Endodermal cell (in vitro differentiated cells): Measurements from ENCODE around the gene PLD5. TPM values are rescaled to one million over a fixed set of nuclear protein-coding genes. Genes with fewer than 3 reads are reported as not detected.
"Not testable (repeated sequence)": the region's sequence is repeated elsewhere in the genome, so short reads cannot be mapped to it uniquely, and the experiment has no call there.

Experiments
- DNase-seq: peaks from one replicate; pipeline ENCODE4 v3.0.0-alpha.2; 2017
- H3K27ac ChIP-seq: 2 replicates; pipeline ENCODE4 v1.5.1; 2013; ENCODE audit warnings: mild to moderate bottlenecking, low read depth, low read length, moderate library complexity
- H3K27me3 ChIP-seq: 2 replicates; pipeline ENCODE4 v1.6.1; 2013; ENCODE audit warnings: mild to moderate bottlenecking, low read length, moderate library complexity; ENCODE audit not compliant: insufficient read depth, control insufficient read depth, poor library complexity, severe bottlenecking
- H3K36me3 ChIP-seq: 2 replicates; pipeline ENCODE4 v1.7.0; 2013; ENCODE audit warnings: mild to moderate bottlenecking, low read length, moderate library complexity; ENCODE audit not compliant: control insufficient read depth, insufficient read depth
- H3K4me1 ChIP-seq: one replicate; pipeline ENCODE4 v1.7.0; 2013; ENCODE audit warnings: low read length; ENCODE audit not compliant: control insufficient read depth, insufficient read depth
- H3K4me3 ChIP-seq: 2 replicates; pipeline ENCODE4 v1.5.1; 2013; ENCODE audit warnings: mild to moderate bottlenecking, low read length, moderate library complexity
- H3K9ac ChIP-seq: 2 replicates; pipeline ENCODE4 v1.6.1; 2013; ENCODE audit warnings: mild to moderate bottlenecking, low read length, moderate library complexity; ENCODE audit not compliant: poor library complexity, severe bottlenecking; ENCODE audit errors: extremely low read depth
- H3K9me3 ChIP-seq: 2 replicates; pipeline ENCODE4 v1.6.1; 2013; ENCODE audit warnings: mild to moderate bottlenecking, low read length, moderate library complexity; ENCODE audit not compliant: control insufficient read depth
- H3K27ac Mint-ChIP-seq: 2 replicates; pipeline ENCODE4 v1.8.0; 2020; ENCODE audit warnings: mixed read lengths
- H3K27me3 Mint-ChIP-seq: 2 replicates; pipeline ENCODE4 v1.8.0; 2021; ENCODE audit warnings: mild to moderate bottlenecking, mixed read lengths; ENCODE audit not compliant: insufficient read depth
- H3K36me3 Mint-ChIP-seq: 2 replicates; pipeline ENCODE4 v1.8.0; 2020; ENCODE audit warnings: low read depth, mixed read lengths
- H3K4me1 Mint-ChIP-seq: 2 replicates; pipeline ENCODE4 v1.8.0; 2020; ENCODE audit warnings: mixed read lengths
- H3K4me3 Mint-ChIP-seq: 2 replicates; pipeline ENCODE4 v1.8.0; 2020; ENCODE audit warnings: mild to moderate bottlenecking, moderate library complexity, mixed read lengths
- H3K9me3 Mint-ChIP-seq: 2 replicates; pipeline ENCODE4 v1.8.0; 2020; ENCODE audit warnings: mild to moderate bottlenecking, mixed read lengths
- CTCF ChIP-seq: fragments of 200-600 bp; sonication (generic); conservative IDR thresholded peaks from 2 replicates; pipeline ENCODE4 v1.5.0; 2021; ENCODE audit warnings: antibody characterized with exemption, mild to moderate bottlenecking
- WGBS, 2 experiments: methylation state at CpG; one replicate each; pipeline versions ENCODE4 v1.1.5 to v1.1.7; 2013; ENCODE audit warnings: missing lambda C conversion rate in 2 of 2, mixed read lengths in 1 of 2; ENCODE audit not compliant: insufficient coverage in 1 of 2, insufficient read length in 1 of 2; 5-methylcytosine and 5-hydroxymethylcytosine counted together
- total RNA-seq, 2 donors: library from RNA; stranded (reverse); fragmentation: NEBNext Ultra II Directional in 1 of 2; extraction: Animal tissue kit (Norgen Biotek cat#: 25700) in 1 of 2; gene quantifications; 2 replicates in 1 of 2; 3 replicates in 1 of 2; pipeline ENCODE4 v1.2.1, GENCODE V29; 2021

Gene PLD5
- total RNA-seq, 2 donors from 2014 or later, result 0.66 to 2.7 TPM

- not testable (repeated sequence) for H3K4me3 ChIP-seq, H3K27ac ChIP-seq, H3K27me3 Mint-ChIP-seq, DNase-seq, H3K27ac Mint-ChIP-seq, H3K9ac ChIP-seq, H3K27me3 ChIP-seq, H3K4me3 Mint-ChIP-seq, H3K36me3 ChIP-seq, H3K36me3 Mint-ChIP-seq, H3K9me3 ChIP-seq, H3K4me1 Mint-ChIP-seq, H3K4me1 ChIP-seq
- 88 to 98% methylated on average over 2 to 5 of the region's 7 CpGs for WGBS, 2 experiments
- H3K9me3 Mint-ChIP-seq, result peaks cover 14% of the 10 kb centered on the region
These were observed 202.5 kb downstream of the PLD5 start for GRCh38 chr1:242321981-242322380.

DNA sequence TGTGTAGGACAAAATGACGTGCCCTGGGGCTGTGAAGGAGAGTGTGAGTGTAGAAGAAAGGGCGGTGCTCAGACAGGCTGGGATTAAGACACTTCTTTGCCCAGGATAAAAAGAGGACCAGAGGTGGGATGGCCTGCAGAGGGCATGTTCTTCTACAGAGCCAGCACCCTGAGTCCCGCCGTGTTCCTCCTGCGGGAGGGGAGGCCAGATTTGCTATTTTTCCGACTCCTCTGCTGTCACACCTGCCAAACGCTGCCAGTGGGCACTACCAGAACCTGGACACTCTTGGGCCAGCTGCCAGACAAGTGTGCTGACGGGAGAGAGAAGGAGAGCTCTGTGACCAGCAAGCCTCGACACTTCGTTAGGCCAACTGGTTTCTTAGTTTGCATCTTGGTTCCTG is 206.4 kb downstream of the PLD5 start:
- WGBS, 2 experiments, result 84 to 94% methylated on average over 4 to 10 of the region's 10 CpGs
- Mint-ChIP-seq H3K4me1 (no peaks in the 10 kb centered on the region), H3K27ac (no peak overlapping the region)

GRCh38 chr1:242314865-242315264 is 209.6 kb downstream of the PLD5 start:
- not testable (repeated sequence) for DNase-seq, H3K4me3 ChIP-seq, H3K4me1 ChIP-seq, H3K27me3 ChIP-seq, H3K9ac ChIP-seq, H3K27ac Mint-ChIP-seq, H3K4me3 Mint-ChIP-seq, H3K27ac ChIP-seq, H3K36me3 Mint-ChIP-seq, H3K27me3 Mint-ChIP-seq, H3K9me3 ChIP-seq, H3K9me3 Mint-ChIP-seq, H3K36me3 ChIP-seq, H3K4me1 Mint-ChIP-seq
- no CpG with 5 or more reads among the region's 1 CpG for WGBS, 2 experiments

More for the DNA sequence above, 206.4 kb downstream of the PLD5 start:
- Mint-ChIP-seq H3K9me3 (peaks cover 4% of the 10 kb centered on the region), H3K4me3 (no peak overlapping the region), H3K27me3 (no peaks in the 10 kb centered on the region), H3K36me3 (no peaks in the 10 kb centered on the region)
- Histone ChIP-seq H3K9me3 (no peaks in the 10 kb centered on the region), H3K9ac (no peak overlapping the region), H3K36me3 (no peaks in the 10 kb centered on the region), H3K4me3 (no peak overlapping the region), H3K4me1 (no peaks in the 10 kb centered on the region), H3K27ac (no peak overlapping the region), H3K27me3 (no peaks in the 10 kb centered on the region)
- peak; percentile 31 for TF ChIP-seq CTCF
- peak; percentile 53 for DNase-seq

- not testable (repeated sequence) for H3K27ac Mint-ChIP-seq, H3K36me3 Mint-ChIP-seq, H3K4me1 ChIP-seq, H3K4me3 Mint-ChIP-seq, H3K27ac ChIP-seq, H3K4me3 ChIP-seq, H3K9me3 ChIP-seq, H3K27me3 Mint-ChIP-seq, DNase-seq, H3K9me3 Mint-ChIP-seq, H3K27me3 ChIP-seq, H3K36me3 ChIP-seq, H3K9ac ChIP-seq, H3K4me1 Mint-ChIP-seq
- 88 to 94% methylated on average over 2 to 3 of the region's 3 CpGs for WGBS, 2 experiments
These were observed 210.3 kb downstream of the PLD5 start for GRCh38 chr1:242314085-242314649.

DNA sequence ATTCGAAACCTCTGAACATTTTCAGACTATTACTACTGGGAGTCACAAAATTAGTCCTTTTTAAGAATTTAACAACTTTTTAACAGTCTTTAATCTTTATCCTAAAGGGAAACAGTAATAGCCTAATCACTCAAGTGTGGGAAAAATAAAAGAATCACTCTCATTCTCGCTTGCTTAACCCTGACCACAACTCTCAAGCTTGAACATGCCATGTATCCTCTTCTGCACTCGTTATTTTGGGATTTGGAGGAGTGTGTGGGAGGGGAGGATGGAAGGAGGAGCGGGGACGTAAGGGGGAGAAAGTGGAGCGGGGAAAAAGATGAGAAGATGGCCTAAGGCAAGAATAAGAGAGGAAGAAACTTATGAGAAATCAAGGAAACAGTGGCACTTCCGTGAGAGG is 215.8 kb downstream of the PLD5 start:
- H3K4me1 Mint-ChIP-seq, H3K27me3 ChIP-seq, H3K9ac ChIP-seq, H3K27ac ChIP-seq, H3K27me3 Mint-ChIP-seq, H3K9me3 ChIP-seq, H3K4me1 ChIP-seq, H3K4me3 ChIP-seq, DNase-seq, H3K27ac Mint-ChIP-seq, H3K9me3 Mint-ChIP-seq, H3K36me3 ChIP-seq, H3K36me3 Mint-ChIP-seq, H3K4me3 Mint-ChIP-seq: not testable (repeated sequence)
- WGBS, 2 experiments, result 76% methylated on average over 5 of the region's 7 CpGs; no CpG with 5 or more reads in 1 of the 2 experiments

DNA sequence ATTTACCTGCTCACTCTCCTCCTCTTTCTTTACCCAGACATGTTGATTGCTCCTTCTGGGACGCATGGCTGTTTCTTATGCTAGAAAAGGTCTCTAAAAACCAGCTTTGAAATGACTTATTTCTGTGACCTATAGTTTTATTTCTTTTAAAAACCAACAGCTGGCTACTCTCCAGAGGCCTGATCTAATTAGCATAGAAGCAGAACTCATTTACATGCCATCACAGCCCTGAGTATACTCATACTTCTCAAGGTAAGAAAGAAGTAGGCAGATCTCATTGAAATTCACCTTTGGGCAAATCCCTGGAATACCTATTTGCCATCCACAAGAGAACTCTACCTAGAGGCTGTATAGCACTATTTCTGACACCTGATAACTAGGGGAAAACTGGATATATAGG is 230.7 kb downstream of the PLD5 start:
- DNase-seq, H3K9me3 Mint-ChIP-seq, H3K36me3 Mint-ChIP-seq, H3K27me3 Mint-ChIP-seq, H3K4me1 Mint-ChIP-seq, H3K36me3 ChIP-seq, H3K4me3 Mint-ChIP-seq, H3K27ac Mint-ChIP-seq, H3K9me3 ChIP-seq, H3K9ac ChIP-seq, H3K27ac ChIP-seq, H3K27me3 ChIP-seq, H3K4me1 ChIP-seq, H3K4me3 ChIP-seq: not testable (repeated sequence)
- WGBS, 2 experiments, result 96 to 100% methylated on average over 1 of the region's 1 CpG
